ENCODE data around the gene CCNY.

DNA sequence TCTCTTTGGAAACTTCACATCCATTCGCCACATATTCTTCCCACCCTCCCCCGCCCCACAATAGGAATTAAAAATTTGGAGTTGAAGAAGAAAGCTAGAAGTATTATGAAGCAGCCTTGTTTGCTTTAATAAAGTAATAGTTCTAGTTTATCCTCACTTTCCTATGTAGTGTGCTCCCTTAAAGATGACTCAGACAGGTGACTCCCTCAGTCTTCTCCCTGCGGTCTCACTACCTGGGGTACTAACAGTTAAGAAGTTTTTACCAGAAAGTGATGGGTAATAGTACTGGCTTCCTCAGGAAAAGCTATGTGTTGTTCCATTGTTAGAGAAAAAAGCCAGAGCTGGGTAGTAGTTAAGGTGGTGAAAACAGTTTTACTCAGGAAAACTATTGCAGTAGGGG, 58.6 kb downstream of the CCNY start:
- TF ChIP-seq POLR2A (IDR thresholded peaks at IDR 0.05; ENCODE audit: low read depth, low read length) (no peak), POU2F2 (IDR thresholded peaks at IDR 0.05; ENCODE audit: low read depth, low read length) (no peak), POLR2AphosphoS5 (IDR thresholded peaks at IDR 0.05; ENCODE audit: low read depth, low read length) (no peak), TAF1 (IDR thresholded peaks at IDR 0.05; ENCODE audit: low read depth, low read length) (no peak), SPI1 (IDR thresholded peaks at IDR 0.05; ENCODE audit: low read depth, low read length) (no peak), PAX5 (IDR thresholded peaks at IDR 0.05; ENCODE audit: insufficient read depth, low read length, severe bottlenecking) (no peak)

Data from GM12891 (cell line).